Measurements from ENCODE around the gene SLC6A6.

DNA sequence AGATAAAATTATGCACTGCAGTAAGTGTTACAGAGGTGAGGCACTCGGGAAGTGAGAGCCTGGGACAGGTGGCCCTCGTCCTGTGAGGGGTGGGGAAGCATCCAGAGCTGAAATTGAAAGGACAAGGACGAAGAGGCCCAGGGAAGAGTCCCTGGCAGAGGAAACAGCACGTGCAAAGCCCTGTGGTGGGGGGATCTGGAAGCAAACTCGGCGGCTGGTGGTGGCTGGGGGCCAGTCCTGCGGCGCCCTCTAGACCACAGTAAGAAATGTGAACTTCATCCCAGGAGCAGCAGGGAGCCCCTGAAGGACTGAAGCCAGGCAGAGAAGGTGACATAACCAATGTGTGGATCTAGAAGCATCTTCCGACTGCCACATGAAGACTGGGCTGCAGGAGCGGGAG lies 94.9 kb downstream of the SLC6A6 start:
- TF ChIP-seq GATA2 (IDR thresholded peaks at IDR 0.05; ENCODE audit: low read depth, low read length) (no peak), GATA3 (IDR thresholded peaks at IDR 0.05; ENCODE audit: low read depth, low read length) (no peak)

Measured in SH-SY5Y (cell line).